Measurements from ENCODE around the gene NSD1.
"Not testable (repeated sequence)": the region's sequence is repeated elsewhere in the genome, so short reads cannot be mapped to it uniquely, and the experiment has no call there.

The NSD1 gene

GRCh38 chr5:177131019-177131320, 2.6 kb upstream of the NSD1 start:
- no peak for DNase-seq

- DNase-seq: no peak
These were observed 2.0 kb upstream of the NSD1 start for GRCh38 chr5:177131352-177132135.

- no peak for DNase-seq
These were observed 1.2 kb upstream of the NSD1 start for GRCh38 chr5:177132136-177133095.

GRCh38 chr5:177133853-177134696, 502 bp downstream of the NSD1 start:
- DNase-seq: no peak

GRCh38 chr5:177134697-177135225, 1.2 kb downstream of the NSD1 start:
- no peak for DNase-seq

- DNase-seq: no peak
These were observed 6.7 kb downstream of the NSD1 start for GRCh38 chr5:177140312-177140711.

- no peak for DNase-seq
These were observed 7.9 kb downstream of the NSD1 start for GRCh38 chr5:177141496-177141895.

- DNase-seq: no peak
These were observed 8.6 kb downstream of the NSD1 start for GRCh38 chr5:177142098-177142611.

GRCh38 chr5:177142778-177143177, 9.2 kb downstream of the NSD1 start:
- no peak for DNase-seq

GRCh38 chr5:177146891-177147638, 13.5 kb downstream of the NSD1 start:
- DNase-seq: no peak

- not testable (repeated sequence) for DNase-seq
These were observed 16.5 kb downstream of the NSD1 start for GRCh38 chr5:177150061-177150460.

- no peak for DNase-seq
These were observed 20.6 kb downstream of the NSD1 start for GRCh38 chr5:177154003-177154643.

- no peak for DNase-seq
These were observed 28.8 kb downstream of the NSD1 start for GRCh38 chr5:177162379-177162778.

GRCh38 chr5:177163500-177163899, 29.9 kb downstream of the NSD1 start:
- no peak for DNase-seq

- no peak for DNase-seq
These were observed 35.7 kb downstream of the NSD1 start for GRCh38 chr5:177169271-177169670.

GRCh38 chr5:177171961-177172360, 38.4 kb downstream of the NSD1 start:
- DNase-seq: no peak

- DNase-seq: no peak
These were observed 41.8 kb downstream of the NSD1 start for GRCh38 chr5:177175336-177175735.

- no peak for DNase-seq
These were observed 42.7 kb downstream of the NSD1 start for GRCh38 chr5:177176175-177176711.

GRCh38 chr5:177177847-177178437, 44.4 kb downstream of the NSD1 start:
- DNase-seq: not testable (repeated sequence)

GRCh38 chr5:177178733-177179304, 45.2 kb downstream of the NSD1 start:
- DNase-seq: no peak
